Activated naive CD8-positive, alpha-beta T cell treated with anti-CD3 and anti-CD28 coated beads, Interleukin-2, amount 10 ng/mL, durations not matched to agents 7 days and 5 days (primary cell): ENCODE results near the gene LEMD1. TPM values are rescaled to one million over a fixed set of nuclear protein-coding genes. Genes with fewer than 3 reads are reported as not detected.
A peak's percentile ranks its signal among the peaks of the same experiment; 100 is the strongest.

Experiments used
- ATAC-seq: fragments of 150-1000 bp; cut with Tn5 transposase; one replicate; pipeline ENCODE4 v1.10.0; 2021; ENCODE audit warnings: low read depth, moderate library complexity
- POLR2A ChIA-PET: fragments of 350-600 bp; sonication (Branson Sonifier 250); formaldehyde crosslinking; loops from one replicate; lab custom pipeline; 2021; ENCODE audit warnings: antibody characterized with exemption; lab: Charles Lee
- DNase-seq: peaks from one replicate; pipeline ENCODE4 v3.0.0; 2021
- H3K27ac Mint-ChIP-seq: one replicate; pipeline ENCODE4 v1.8.0; 2022; ENCODE audit warnings: mild to moderate bottlenecking, mixed read lengths
- H3K27me3 Mint-ChIP-seq: one replicate; pipeline ENCODE4 v1.8.0; 2022; ENCODE audit warnings: mild to moderate bottlenecking, moderate library complexity, mixed read lengths
- H3K36me3 Mint-ChIP-seq: one replicate; pipeline ENCODE4 v1.8.0; 2021; ENCODE audit warnings: mild to moderate bottlenecking, mixed read lengths
- H3K4me1 Mint-ChIP-seq: one replicate; pipeline ENCODE4 v1.8.0; 2021; ENCODE audit warnings: mixed read lengths
- H3K4me3 Mint-ChIP-seq: one replicate; pipeline ENCODE4 v1.8.0; 2022; ENCODE audit warnings: mild to moderate bottlenecking, moderate library complexity, mixed read lengths
- H3K9me3 Mint-ChIP-seq: one replicate; pipeline ENCODE4 v1.8.0; 2021; ENCODE audit warnings: mixed read lengths
- total RNA-seq, 2 experiments: library from RNA; stranded (reverse); gene quantifications; one replicate each; pipeline ENCODE4 v1.2.3, GENCODE V29; 2021

The LEMD1 gene, protein sequence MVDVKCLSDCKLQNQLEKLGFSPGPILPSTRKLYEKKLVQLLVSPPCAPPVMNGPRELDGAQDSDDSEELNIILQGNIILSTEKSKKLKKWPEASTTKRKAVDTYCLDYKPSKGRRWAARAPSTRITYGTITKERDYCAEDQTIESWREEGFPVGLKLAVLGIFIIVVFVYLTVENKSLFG
- 1 to 10 TPM in 1 of 2 experiments, under 1 TPM in 1; 0.97 to 1.1 TPM for total RNA-seq

- Mint-ChIP-seq H3K27ac (no peak within 1 kb of the TSS), H3K4me1 (no peaks in the 10 kb centered on the region), H3K9me3 (no peaks in the 10 kb centered on the region), H3K27me3 (peaks cover 50% of the 10 kb centered on the region), H3K36me3 (no peaks in the 10 kb centered on the region), H3K4me3 (no peak within 1 kb of the TSS)
- POLR2A ChIA-PET = no interaction called here
- DNase-seq (no peak), ATAC-seq (no peak)
Observed at GRCh38 chr1:205421798-205422197, at the start of gene LEMD1. Gene LEMD1 (minus strand): TSS chr1:205422056. CDS start chr1:205420536, 1,520 bp downstream.

DNA sequence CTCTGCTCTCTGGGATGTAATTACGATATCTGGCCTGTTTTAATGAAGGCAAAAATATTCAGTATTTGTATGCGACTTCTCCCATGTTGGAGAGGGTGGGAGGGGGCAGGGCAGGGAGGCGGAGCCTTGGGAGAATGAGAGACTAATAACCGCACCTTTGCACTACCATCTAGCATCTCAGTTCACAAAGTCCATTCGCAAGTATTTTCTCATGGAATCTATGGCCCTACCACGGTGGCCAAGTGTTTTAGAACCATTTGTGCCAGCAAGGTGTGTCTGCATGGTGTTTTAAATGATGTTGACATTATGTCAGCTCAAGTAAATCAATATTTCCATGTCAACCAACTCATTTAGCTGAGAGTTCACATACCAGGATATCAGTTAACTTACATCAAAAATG is 48.3 kb upstream of the LEMD1 start:
- Mint-ChIP-seq H3K27ac (no peak overlapping the region), H3K4me3 (no peak overlapping the region), H3K9me3 (peaks cover 7% of the 10 kb centered on the region), H3K27me3 (peaks cover 45% of the 10 kb centered on the region), H3K36me3 (peaks cover 7% of the 10 kb centered on the region), H3K4me1 (peaks cover 3% of the 10 kb centered on the region)
- ATAC-seq (no peak), DNase-seq (no peak)
- POLR2A ChIA-PET = no interaction called here

DNA sequence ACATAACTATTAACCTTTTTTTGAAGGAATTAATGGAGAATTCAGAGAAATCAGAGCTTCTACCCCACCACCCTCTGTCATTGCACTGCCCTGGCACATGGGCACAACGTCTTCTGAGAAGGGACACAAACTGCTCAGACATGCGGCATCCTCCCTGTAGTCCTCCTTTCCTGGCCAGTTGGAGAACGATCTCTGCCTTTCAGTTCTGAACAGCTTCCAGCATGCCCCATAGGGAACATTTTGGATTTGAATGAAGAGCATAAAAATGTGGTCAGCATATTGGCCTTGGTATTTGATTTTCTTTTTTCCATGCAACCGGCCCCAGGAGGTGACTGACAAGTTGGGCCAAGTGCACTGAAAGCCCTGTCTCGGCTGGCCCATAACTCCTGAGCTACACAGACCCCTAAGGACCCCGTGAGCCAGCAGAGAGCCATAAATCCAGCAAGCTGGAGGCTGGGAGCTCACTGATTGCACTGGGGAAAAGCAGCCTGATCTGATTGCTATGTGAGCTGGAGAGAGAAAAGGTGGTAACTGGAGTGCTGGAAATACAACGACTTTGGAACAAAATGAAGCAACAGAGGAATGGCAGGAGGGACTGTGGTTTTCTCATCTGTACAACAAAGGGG is 44.9 kb upstream of the LEMD1 start:
- ATAC-seq (no peak), DNase-seq (no peak)
- POLR2A ChIA-PET = no interaction called here
- H3K9me3 Mint-ChIP-seq = no peaks in the 10 kb centered on the region
- no peaks in the 10 kb centered on the region for H3K4me1 Mint-ChIP-seq
- peaks cover 21% of the 10 kb centered on the region for H3K27me3 Mint-ChIP-seq
- H3K27ac Mint-ChIP-seq = no peak overlapping the region
- H3K4me3 Mint-ChIP-seq = no peak overlapping the region
- H3K36me3 Mint-ChIP-seq = no peaks in the 10 kb centered on the region

GRCh38 chr1:205465392-205465791 is 43.5 kb upstream of the LEMD1 start:
- POLR2A ChIA-PET = no interaction called here
- Mint-ChIP-seq H3K4me3 (no peak overlapping the region), H3K9me3 (no peaks in the 10 kb centered on the region), H3K36me3 (no peaks in the 10 kb centered on the region), H3K27ac (no peak overlapping the region), H3K4me1 (no peaks in the 10 kb centered on the region), H3K27me3 (peaks cover 30% of the 10 kb centered on the region)
- ATAC-seq (no peak), DNase-seq (no peak)

GRCh38 chr1:205458777-205459566 is 37.1 kb upstream of the LEMD1 start:
- Mint-ChIP-seq H3K4me3 (no peak overlapping the region), H3K27ac (no peak overlapping the region), H3K9me3 (no peaks in the 10 kb centered on the region), H3K27me3 (peaks cover 64% of the 10 kb centered on the region), H3K4me1 (peaks cover 9% of the 10 kb centered on the region), H3K36me3 (no peaks in the 10 kb centered on the region)
- ATAC-seq = peak; percentile 62
- DNase-seq = peak; percentile 48
- POLR2A ChIA-PET = interaction anchor here (1.4 kb wide), 1 partner anchor 18 kb away, joined by 4 read pairs; no protein-coding TSS in a partner anchor

- DNase-seq (no peak), ATAC-seq (peak; percentile 38)
- Mint-ChIP-seq H3K27me3 (peaks cover 80% of the 10 kb centered on the region), H3K27ac (no peak overlapping the region), H3K4me3 (peak overlapping the region; percentile 19), H3K36me3 (no peaks in the 10 kb centered on the region), H3K4me1 (peaks cover 9% of the 10 kb centered on the region), H3K9me3 (no peaks in the 10 kb centered on the region)
- POLR2A ChIA-PET = interaction anchor here (1.4 kb wide), 1 partner anchor 16 kb away, joined by 4 read pairs; no protein-coding TSS in a partner anchor
Observed at GRCh38 chr1:205456868-205457745, 35.3 kb upstream of the LEMD1 start.

- peak; percentile 16 for ATAC-seq
- Mint-ChIP-seq H3K4me3 (peak overlapping the region; percentile 71), H3K36me3 (no peaks in the 10 kb centered on the region), H3K9me3 (no peaks in the 10 kb centered on the region), H3K27ac (no peak overlapping the region), H3K4me1 (peaks cover 9% of the 10 kb centered on the region), H3K27me3 (peaks cover 82% of the 10 kb centered on the region)
- DNase-seq = peak; percentile 42
- POLR2A ChIA-PET = no interaction called here
Observed at GRCh38 chr1:205456383-205456867, 34.6 kb upstream of the LEMD1 start.

GRCh38 chr1:205455581-205456382 is 33.9 kb upstream of the LEMD1 start, which contains the start of gene BLACAT1:
Gene BLACAT1 (minus strand): TSS chr1:205456045.
- no peak for DNase-seq
- Mint-ChIP-seq H3K27me3 (peaks cover 79% of the 10 kb centered on the region), H3K4me3 (peak within 1 kb of the TSS; percentile 71), H3K9me3 (no peaks in the 10 kb centered on the region), H3K4me1 (peaks cover 9% of the 10 kb centered on the region), H3K27ac (peak within 1 kb of the TSS; percentile 1), H3K36me3 (no peaks in the 10 kb centered on the region)
- POLR2A ChIA-PET = no interaction called here
- ATAC-seq = no peak

- Mint-ChIP-seq H3K4me1 (peaks cover 9% of the 10 kb centered on the region), H3K27me3 (peaks cover 75% of the 10 kb centered on the region), H3K36me3 (no peaks in the 10 kb centered on the region), H3K27ac (no peak overlapping the region), H3K9me3 (no peaks in the 10 kb centered on the region), H3K4me3 (no peak overlapping the region)
- POLR2A ChIA-PET = no interaction called here
- no peak for ATAC-seq
- DNase-seq = no peak
Observed at GRCh38 chr1:205454903-205455335, 33.1 kb upstream of the LEMD1 start.

DNA sequence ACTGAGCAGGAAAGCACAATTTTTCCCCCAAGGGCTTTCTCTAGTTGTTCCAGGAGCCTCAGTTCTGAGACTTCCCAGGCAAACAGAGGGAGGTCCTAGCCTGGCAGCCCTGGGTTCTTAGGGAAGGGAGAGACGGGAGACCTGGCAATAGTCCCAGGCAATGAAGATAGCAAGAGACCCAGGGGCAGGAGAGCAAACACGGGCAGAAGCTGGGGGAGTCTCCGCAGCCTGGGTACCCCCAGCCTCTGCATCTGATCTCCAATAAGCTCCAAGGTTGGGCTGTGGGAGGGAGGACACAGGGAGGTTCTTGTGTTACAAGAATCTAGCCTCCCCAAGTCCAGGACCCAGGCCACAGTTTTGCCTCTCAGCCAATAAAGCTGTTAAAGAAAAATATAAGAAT is 31.6 kb upstream of the LEMD1 start:
- DNase-seq = no peak
- Mint-ChIP-seq H3K36me3 (no peaks in the 10 kb centered on the region), H3K4me3 (no peak overlapping the region), H3K27ac (no peak overlapping the region), H3K9me3 (no peaks in the 10 kb centered on the region), H3K27me3 (peaks cover 62% of the 10 kb centered on the region), H3K4me1 (peaks cover 9% of the 10 kb centered on the region)
- no peak for ATAC-seq
- POLR2A ChIA-PET = interaction anchor here (1.1 kb wide), 1 partner anchor 12 kb away, joined by 3 read pairs; no protein-coding TSS in a partner anchor

DNA sequence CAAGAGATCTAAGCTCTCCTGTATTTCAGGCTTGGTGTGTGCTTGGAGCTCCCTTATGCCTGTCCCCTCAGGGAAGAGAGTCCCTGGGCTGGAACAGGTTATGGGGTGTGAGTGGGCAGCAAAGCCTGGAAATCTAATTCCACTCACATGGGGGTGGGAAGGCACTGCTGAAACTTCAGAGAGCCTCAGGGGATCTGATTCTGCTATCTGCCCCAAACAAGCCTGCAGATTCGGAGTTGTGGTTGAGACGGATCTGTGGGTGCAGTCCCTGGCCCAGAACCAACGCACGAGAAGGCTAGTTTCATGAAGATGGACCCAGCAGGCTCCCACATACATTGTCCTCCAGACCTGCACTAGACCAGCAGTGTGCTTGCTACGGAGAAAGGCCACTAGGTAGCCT is 31.1 kb upstream of the LEMD1 start:
- no peak overlapping the region for H3K27ac Mint-ChIP-seq
- peaks cover 58% of the 10 kb centered on the region for H3K27me3 Mint-ChIP-seq
- no peak for ATAC-seq
- POLR2A ChIA-PET = interaction anchor here (1.1 kb wide), 1 partner anchor 12 kb away, joined by 3 read pairs; no protein-coding TSS in a partner anchor
- H3K9me3 Mint-ChIP-seq = no peaks in the 10 kb centered on the region
- no peaks in the 10 kb centered on the region for H3K36me3 Mint-ChIP-seq
- no peak overlapping the region for H3K4me3 Mint-ChIP-seq
- DNase-seq = no peak
- H3K4me1 Mint-ChIP-seq = peaks cover 9% of the 10 kb centered on the region

DNA sequence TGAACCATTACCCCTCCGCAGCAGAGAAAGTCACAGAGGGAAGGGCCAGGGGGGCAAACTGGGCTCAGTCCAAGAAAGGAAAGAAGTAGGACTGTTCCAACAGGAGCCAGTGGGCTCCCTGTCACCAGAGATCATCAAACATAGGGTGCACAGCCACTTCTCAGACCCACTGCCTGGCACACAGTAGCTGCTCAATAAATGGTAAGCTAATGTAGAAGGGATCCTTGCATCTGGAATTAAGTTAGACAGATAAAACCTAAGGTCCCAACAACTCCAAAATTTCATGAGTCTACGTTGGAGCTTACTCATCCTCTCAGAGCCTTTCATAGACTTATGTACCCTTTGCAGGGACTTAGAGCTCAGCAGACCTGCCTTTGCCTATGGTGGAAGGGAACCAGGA is 30.5 kb upstream of the LEMD1 start:
- DNase-seq (no peak), ATAC-seq (no peak)
- Mint-ChIP-seq H3K4me1 (peaks cover 7% of the 10 kb centered on the region), H3K36me3 (no peaks in the 10 kb centered on the region), H3K27me3 (peaks cover 52% of the 10 kb centered on the region), H3K27ac (no peak overlapping the region), H3K4me3 (no peak overlapping the region), H3K9me3 (no peaks in the 10 kb centered on the region)
- POLR2A ChIA-PET = no interaction called here
